NK-92 (cell line): ENCODE results near the gene RREB1.
"Not testable (repeated sequence)": the region's sequence is repeated elsewhere in the genome, so short reads cannot be mapped to it uniquely, and the experiment has no call there.

Source experiments
- DNase-seq: peaks from one replicate; lab custom pipeline; 2025; ENCODE audit not compliant: unreplicated experiment; lab: John Stamatoyannopoulos, UW

RREB1 gene

DNA sequence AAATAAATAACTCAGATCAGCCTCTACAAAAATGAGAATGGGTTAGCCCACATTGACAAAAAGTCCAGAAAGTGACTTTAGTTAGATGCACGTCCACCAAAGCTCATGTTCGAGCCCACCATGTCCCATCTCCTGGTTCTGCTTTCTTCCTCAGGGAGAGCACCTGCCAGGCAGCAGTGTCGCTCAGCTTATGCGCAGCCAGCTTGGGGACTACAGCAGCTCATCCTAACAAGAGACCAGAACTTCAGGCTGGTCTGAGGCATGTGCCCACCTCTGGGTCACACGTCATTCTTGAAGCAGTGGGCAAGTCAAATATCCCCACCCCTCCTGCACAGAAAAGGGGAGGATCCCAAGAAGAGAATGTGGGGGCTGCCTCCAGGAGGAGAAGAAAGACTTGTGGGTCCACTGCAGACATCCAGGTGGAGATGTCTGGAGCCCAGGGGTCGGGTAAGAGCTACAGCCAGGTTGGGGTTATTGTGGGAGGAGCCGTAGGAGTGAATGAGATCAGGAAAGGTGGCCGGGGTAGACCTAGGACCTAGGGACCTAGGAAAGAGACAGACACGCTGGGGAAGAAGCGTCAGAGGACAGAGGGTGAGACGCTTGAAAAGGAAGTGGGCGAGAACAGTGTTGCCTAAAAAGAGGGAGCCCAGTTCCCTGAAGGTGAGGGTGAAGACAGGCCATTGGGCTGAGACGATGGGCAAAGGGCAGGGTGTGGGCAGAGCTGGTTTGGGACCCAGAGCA is 152.7 kb downstream of the RREB1 start:
- no peak for DNase-seq

GRCh38 chr6:7261032-7261841 is 153.5 kb downstream of the RREB1 start:
- DNase-seq: no peak

DNA sequence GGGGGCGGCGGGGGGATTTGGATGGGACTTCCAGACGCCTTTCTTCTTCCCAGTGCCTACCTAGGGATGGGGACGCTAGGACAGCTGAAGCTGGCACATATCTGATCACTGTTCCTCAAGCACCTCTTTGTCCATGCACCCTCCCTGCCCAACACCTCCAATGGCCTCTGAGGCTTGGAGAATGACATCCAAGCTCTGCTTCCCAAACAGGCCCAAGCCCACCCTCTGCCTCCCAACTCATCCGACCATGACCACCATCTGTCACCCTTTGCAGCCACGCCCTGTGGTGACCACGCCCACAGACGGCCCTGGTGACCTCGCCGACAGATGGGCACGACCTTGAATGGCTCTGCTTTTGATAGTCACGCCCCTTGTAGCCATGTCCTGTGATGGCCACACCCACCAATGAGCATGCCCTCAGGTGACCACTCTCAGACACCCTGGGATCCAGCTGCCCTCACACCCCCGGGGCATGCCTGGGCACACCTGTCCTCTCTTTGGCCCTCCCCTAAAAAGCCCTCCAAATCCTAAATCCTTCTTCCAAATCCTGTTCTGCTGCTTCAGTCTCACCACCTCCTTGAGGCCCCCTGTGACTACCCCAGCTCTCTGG is 154.2 kb downstream of the RREB1 start:
- DNase-seq: no peak

DNA sequence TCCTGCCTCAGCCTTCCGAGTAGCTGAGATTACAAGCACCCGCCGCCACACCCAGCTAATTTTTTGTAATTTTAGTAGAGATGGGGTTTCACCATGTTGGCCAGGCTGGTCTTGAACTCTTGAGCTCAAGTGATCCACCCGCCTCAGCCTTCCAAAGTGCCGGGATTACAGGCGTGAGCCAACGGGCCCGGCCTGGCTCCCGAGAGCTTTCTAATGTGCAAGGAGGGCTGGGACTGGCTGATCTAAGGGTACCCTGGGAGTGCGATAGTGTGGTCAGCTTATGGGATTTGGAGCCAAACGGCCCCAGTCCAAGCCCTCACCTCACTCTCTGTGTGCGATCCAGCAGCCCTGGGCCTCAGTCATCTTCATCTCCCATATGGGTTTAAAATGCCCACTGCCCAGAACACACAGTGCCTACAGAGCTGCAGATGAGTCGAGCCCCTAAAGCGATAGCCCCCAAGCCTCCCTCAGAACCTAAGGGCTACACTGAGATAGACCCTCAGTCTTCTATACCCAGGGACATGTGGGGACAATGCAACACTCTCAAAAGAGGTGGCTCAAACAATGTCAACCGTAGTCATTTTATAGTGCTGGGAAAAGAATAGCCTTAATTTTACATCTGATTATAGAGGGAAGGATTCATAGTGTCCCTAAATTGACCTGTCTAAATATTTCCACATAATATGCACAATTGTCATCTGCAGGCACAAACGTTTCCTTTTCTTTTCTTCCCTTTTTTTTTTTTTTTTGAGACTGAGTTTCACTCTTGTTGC is 155.2 kb downstream of the RREB1 start:
- no peak for DNase-seq

DNA sequence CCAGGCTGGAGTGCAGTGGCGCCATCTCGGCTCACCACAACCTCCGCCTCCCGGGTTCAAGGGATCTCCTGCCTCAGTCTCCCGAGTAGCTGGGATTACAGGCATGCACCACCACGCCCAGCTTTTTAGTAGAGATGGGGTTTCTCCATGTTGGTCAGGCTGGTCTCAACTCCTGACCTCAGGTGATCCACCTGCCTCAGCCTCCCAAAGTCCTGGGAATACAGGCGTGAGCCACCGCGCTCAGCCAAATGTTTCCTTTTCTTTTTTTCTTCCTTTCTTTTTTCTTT is 155.7 kb downstream of the RREB1 start:
- not testable (repeated sequence) for DNase-seq

GRCh38 chr6:7264041-7264440 is 156.3 kb downstream of the RREB1 start:
- DNase-seq: no peak

GRCh38 chr6:7264686-7265384 is 157.1 kb downstream of the RREB1 start:
- DNase-seq: no peak

DNA sequence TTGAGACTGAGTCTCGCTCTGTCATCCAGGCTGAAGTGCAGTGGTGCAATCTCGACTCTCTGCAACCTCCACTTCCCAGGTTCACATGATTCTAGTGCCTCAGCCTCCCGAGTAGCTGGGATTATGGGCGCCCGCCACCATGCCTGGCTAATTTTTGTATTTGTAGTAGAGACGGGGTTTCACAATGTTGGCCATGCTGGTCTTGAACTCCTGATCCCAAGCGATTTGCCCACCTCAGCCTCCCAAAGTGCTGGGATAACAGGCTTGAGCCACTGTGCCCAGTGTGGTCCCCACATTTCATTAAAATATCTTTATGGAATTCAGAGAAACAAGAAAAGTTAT is 157.6 kb downstream of the RREB1 start:
- not testable (repeated sequence) for DNase-seq

- DNase-seq: no peak
Observed at GRCh38 chr6:7267071-7267465, 159.3 kb downstream of the RREB1 start.

- no peak for DNase-seq
Observed at GRCh38 chr6:7267466-7268091, 159.8 kb downstream of the RREB1 start.

DNA sequence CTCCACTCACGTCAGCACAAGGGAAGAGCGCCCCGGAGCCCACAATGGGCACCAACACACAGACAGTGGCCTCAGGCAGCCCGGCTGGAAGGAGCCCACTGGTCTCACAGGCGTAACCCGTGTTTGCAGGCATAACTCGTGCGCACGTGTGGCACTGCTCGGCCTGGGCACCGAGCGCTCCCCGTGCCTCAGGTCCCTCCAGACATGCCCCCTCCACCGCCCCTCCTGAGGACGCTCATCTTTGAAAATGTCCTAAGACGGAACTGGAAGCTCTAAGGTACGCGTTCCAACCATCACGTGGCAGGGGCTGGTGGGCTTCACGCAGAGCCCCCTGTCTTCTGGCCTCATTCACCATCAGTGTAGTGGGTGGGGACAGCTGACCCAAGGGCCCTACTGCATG is 160.6 kb downstream of the RREB1 start:
- no peak for DNase-seq

GRCh38 chr6:7268816-7269555 is 161.2 kb downstream of the RREB1 start:
- DNase-seq: no peak

DNA sequence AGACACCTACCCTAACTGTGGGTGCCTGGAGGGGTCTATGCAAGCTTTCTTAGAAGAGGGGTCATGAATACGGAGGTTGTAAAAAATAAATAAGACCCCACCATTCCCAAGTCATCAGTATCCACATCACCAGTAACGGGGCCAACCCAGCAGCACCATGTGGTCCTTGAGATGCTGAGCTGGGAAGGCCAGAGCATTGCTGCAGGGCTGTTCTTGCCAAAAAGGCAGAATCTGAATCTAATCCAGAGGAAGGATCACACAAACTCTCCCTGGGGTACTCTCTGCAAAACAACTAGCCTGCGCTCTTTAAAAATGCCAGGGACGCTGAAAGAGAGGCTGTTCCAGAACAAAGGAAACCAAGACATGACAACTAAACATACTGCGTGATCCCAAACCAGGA is 162.1 kb downstream of the RREB1 start:
- DNase-seq: no peak

- DNase-seq: no peak
Observed at GRCh38 chr6:7270320-7271204, 162.8 kb downstream of the RREB1 start.

- DNase-seq: no peak
Observed at GRCh38 chr6:7271205-7271534, 163.4 kb downstream of the RREB1 start.

DNA sequence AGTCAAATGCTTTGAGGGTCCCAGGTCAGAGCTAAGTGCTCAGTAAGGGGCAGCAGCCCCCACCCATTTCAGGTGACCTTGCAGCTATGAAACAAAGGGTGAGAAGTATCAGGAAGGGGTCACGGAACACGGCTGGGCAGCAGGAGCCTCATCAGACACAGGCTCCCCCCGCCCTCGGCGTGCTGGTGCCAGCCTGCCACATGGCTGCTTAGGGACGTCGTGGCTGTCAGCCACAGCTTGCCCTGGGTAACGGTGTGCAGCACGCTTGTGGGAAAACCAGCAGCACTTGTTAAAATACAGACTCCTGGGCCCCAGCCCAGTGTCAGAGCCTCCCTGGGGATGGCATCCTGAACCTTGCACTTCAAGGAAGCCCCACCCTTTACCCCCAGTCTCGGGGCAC is 165.9 kb downstream of the RREB1 start:
- DNase-seq: no peak

DNA sequence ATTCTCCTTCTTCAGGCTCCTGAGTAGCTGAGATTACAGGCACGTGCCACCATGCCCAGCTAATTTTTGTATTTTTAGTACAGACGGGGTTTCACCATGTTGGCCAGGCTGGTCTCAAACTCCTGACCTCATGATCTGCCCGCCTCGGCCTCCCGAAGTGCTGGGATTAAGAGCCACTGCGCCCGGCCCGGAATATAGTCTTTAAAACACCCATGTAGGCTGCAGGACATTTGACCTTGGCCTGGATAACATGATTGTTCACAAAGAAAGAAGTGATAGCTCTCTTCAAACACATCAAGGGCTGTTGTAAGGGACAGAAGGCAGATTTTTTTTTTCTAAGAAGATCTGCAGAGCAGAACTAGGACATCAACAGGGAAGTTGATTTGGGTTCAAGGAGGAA is 166.8 kb downstream of the RREB1 start:
- DNase-seq: not testable (repeated sequence)

DNA sequence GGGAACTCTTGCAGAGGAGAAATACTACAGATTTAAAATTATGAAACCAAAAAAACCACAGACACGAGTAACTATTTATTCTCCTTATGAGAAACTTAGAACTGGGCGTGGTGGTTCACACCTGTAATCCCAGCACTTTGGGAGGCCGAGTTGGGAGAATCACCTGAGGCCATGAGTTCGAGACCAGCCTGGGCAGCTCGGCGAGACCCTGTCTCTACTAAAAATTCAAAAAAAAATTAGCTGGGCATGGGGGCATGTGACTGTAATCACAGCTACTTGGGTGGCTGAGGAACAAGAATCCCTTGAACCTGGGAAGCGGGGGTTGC is 168.4 kb downstream of the RREB1 start:
- no peak for DNase-seq
